ENCODE measurements around the gene LPP.

- no peak for TF ChIP-seq CTCF (IDR thresholded peaks at IDR 0.05; ENCODE audit: borderline replicate concordance, extremely low read depth, low read length, poor library complexity, severe bottlenecking)
- TF ChIP-seq EZH2 (IDR thresholded peaks at IDR 0.05; ENCODE audit: borderline replicate concordance, low read depth, low read length, severe bottlenecking): no peak
Observed at GRCh38 chr3:188365988-188366698, 212.2 kb downstream of the LPP start.

Data from DND-41 (cell line).